ENCODE results near the gene E4F1.
A peak's percentile ranks its signal among the peaks of the same experiment; 100 is the strongest.

The E4F1 gene, protein sequence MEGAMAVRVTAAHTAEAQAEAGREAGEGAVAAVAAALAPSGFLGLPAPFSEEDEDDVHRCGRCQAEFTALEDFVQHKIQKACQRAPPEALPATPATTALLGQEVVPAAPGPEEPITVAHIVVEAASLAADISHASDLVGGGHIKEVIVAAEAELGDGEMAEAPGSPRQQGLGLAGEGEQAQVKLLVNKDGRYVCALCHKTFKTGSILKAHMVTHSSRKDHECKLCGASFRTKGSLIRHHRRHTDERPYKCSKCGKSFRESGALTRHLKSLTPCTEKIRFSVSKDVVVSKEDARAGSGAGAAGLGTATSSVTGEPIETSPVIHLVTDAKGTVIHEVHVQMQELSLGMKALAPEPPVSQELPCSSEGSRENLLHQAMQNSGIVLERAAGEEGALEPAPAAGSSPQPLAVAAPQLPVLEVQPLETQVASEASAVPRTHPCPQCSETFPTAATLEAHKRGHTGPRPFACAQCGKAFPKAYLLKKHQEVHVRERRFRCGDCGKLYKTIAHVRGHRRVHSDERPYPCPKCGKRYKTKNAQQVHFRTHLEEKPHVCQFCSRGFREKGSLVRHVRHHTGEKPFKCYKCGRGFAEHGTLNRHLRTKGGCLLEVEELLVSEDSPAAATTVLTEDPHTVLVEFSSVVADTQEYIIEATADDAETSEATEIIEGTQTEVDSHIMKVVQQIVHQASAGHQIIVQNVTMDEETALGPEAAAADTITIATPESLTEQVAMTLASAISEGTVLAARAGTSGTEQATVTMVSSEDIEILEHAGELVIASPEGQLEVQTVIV

DNA sequence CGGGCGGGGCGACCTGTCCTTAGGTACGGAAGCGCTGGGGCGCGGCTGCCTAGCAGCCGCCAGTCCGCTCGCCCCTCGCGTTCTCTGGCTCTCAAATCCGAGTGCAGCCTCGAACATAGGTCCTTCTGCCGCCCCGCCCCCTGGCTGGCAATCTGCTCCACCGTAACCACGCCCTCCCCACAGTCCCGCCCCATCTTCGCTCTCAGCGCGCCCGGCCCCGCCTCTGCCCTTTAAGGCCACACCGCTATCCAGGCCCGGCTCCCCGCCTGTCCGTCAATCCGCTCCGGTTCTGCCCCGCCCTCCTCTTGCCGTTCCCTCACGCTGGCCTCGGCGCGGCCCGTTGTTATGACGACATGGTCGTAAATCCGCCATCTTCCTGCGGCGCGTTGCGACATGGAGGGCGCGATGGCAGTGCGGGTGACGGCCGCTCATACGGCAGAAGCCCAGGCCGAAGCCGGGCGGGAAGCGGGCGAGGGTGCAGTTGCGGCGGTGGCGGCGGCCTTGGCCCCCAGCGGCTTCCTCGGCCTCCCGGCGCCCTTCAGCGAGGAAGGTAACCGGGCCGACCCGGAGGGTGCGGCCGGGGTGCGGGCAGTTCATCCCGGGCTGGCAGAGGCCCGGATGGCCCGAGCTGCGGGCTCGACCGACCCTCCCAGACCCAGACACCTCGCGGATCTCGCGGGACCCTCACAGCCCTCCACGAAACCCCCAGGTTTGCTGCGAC lies at the start of gene E4F1:
Gene E4F1 (plus strand): TSS at position 371 of the 721 bp plus-strand sequence. CDS start 23 bp downstream, at position 394.
- DNase-seq = peak; percentile 100

GRCh38 chr16:2173916-2174315 lies 49.5 kb upstream of the E4F1 start:
- DNase-seq = no peak

DNA sequence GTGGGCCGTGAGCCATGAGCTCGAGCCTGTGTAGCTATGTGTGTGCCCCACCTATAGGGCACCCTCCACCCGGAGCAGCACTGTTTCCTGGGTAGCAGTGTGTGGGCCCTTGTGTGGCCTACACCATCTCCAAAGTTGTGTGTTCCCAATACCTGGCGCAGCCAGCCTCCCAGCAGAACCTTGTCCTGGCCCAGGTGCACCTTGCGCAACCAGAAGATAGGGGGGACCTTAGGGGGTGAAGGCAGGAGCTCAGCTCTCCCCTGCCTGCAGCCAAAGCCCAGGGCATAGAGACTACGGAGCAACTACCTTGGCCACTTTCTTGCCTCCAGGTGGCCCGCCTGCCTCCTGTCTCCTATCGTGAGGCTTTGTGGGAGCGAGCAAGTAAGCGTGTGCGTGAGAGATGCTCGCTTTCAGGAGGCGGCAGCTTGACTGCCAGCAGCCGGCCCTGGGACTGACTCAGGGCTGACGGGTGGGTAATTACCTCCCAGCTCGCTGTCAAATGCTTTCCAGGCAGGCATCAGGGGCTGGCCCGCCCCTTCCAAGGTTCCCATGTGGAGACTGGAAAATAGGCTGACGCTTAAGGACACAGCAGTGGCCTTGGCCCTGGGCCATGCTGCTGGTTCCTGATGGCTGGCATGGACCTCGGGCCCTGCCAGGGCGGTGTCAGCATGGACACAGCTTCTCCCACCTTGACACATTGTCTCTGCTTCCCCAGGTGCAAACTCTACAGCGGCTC lies 48.8 kb upstream of the E4F1 start:
- DNase-seq = no peak

DNA sequence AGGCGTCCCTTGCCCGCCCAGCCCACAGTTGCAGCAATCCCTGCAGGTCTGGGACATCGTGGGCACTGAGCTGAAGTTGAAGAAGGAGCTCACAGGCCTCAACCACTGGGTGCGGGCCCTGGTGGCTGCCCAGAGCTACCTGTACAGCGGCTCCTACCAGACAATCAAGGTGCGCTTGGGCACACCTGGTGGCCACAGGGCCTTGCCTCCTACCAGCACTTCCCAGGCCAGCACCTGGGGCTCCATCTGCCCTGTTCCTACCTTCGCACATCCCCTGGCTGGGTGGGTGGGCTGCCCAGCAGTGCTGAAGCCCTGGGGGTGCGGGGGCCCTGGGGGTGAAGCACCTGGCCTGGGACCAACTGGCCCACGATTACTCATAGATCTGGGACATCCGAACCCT lies 47.9 kb upstream of the E4F1 start:
- DNase-seq = no peak

DNA sequence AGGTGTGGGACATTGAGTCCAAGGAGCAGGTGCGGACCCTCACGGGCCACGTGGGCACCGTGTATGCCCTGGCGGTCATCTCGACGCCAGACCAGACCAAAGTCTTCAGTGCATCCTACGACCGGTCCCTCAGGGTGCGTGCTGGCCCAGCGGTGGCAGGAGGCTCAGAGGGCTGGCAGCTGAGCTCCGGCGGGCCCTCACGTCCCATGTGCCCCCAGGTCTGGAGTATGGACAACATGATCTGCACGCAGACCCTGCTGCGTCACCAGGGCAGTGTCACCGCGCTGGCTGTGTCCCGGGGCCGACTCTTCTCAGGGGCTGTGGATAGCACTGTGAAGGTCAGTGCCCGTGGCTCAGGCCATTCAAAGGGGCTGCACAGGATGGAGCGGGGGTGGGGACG lies 47.3 kb upstream of the E4F1 start:
- no peak for DNase-seq

- DNase-seq = no peak
Measured at GRCh38 chr16:2177101-2177500, 46.3 kb upstream of the E4F1 start.

GRCh38 chr16:2177561-2177960 lies 45.8 kb upstream of the E4F1 start:
- no peak for DNase-seq

GRCh38 chr16:2178321-2179106 lies 44.9 kb upstream of the E4F1 start:
- DNase-seq = peak; percentile 52

DNA sequence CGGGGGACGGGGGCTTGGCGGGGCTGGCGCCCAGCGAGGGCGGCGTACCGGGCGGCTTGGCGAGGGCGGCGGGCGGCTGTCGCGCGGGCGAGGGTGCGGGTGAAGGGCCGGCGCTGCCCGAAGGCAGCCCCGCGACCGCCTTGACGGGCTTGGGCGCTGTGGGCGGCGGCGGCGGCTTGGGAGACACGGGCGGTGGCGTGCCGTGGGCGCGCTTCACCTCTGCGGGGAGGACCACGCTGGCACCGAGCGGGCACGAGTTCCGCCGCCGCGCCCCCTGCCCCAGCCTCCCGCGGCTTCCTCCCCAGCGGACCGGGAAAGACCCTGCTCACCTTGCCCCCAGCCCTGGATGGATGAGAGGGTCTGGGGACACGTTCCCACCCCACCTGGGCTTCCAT lies 44.3 kb upstream of the E4F1 start:
- DNase-seq = no peak

DNA sequence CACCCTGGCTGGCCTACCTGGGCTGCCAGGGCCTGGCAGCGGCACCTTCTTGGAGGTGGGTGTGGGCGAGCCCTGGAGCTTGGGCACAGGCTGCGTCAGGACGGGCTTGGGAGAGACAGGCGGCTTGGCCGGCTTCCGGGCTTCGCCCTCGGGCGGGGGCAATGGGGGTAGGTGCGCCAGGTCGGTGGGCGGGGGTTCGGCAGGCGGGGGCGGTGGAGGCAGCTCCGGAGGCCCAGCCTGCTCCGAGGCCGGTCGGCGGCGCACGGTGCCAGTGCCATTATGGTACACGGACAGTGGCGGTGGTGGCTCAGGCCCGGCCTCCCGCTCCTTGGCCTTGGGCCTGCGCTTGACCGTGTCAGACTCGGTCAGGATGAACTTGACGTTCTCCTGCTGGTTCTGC lies 43.8 kb upstream of the E4F1 start:
- DNase-seq = no peak

DNA sequence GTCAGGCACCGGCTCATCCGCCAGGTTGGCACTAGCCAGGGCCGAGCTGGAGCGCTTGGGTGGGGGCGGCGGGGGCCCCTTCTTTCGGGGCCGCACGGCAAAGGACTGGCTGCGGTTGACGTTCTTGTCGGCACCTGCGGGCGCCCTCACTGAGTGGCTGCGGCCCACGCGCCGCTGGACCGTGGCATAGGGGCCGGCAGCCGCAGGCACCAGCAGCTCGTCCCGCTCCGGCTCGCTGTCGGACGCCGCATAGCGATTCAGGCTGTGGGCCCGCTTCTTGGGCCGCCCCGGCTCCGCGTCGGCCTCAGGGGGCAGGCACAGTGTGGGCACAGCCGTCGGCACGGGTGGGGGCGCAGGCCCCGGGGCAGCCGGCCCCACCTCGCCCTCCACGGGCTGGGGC lies 42.9 kb upstream of the E4F1 start:
- DNase-seq = no peak

DNA sequence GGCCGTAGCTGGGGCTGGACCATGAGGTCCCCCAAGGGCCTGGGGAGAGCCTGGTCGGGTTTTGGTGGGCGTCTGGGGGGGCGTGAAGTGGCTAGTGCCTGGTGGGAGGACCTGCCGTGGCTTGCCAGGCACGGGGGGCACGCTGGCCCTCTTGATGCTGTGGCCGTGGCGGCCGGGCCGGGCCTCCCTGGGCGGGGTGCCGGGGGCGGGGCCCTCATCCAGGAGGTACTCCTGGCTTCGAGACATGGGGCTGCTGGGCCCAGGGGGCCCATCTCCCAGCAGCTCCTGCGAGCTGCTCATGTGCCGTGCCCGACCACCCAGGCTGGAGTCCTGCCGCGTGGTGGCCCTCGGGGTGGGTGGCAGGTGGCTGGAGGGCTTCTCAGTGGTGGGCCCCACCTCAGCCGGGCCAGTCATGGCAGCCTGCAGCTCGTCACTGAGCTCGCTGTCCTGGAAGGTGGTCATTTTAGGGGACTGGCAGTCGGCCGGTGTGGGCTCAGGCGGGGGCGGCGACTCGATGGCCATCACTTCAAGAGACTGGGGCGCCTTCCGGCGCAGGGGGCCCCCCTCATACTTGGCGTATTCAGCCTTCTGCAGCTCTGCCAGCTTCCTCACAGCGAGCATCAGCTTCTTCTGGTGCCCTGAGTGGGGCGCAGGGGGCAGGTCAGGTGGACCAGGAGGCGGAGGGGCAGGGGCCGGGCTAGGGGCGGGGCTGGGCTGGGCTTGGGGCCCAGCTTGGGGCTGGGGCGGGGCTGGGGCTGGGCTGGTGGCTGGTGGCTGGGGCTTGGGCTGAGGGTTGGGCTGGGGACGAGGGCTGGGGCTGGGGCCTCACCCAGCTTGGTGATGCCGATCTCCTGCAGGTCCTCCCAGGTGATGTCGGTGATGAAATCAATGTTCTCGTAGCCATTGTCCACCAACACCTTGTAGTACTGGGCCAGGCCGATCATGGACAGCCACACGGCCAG lies 42.1 kb upstream of the E4F1 start:
- no peak for DNase-seq

DNA sequence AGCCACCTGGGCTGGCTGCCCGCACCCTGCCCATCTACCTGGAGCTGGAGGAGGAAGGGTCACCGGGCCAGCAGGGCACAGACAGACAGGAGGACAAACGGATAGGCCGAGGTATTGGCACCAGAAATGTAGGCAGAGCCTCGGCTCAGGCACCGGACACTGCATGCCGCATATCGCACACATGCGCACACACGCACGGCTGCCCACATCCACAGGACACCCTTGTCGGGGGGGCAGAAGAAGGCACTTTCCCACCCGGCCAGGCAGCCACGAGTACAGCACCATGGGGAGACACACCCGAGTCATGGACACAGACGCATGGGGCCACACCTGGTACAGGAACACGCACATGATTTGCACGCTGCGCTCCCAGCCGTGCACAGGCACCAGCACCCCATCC lies 41.4 kb upstream of the E4F1 start:
- no peak for DNase-seq

- DNase-seq = no peak
Measured at GRCh38 chr16:2183671-2184070, 39.7 kb upstream of the E4F1 start.

DNA sequence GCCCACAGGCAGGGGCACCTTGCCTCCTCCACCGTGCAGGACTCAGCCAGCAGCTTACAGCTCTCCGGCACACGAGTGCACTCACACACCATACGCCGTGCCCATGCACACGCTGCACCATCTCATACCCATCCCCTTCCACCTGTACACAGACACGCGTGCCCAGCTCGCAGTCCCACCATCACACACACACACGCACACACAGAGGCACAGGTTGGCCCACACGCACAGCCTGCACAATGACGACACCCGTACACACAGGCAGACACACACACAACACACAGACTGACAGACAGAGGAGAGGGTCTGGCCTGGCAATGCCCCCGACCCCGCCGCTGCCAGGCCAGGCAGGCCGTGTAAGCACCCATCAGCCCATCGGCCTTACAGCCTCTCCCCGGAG lies 39.0 kb upstream of the E4F1 start:
- no peak for DNase-seq

DNA sequence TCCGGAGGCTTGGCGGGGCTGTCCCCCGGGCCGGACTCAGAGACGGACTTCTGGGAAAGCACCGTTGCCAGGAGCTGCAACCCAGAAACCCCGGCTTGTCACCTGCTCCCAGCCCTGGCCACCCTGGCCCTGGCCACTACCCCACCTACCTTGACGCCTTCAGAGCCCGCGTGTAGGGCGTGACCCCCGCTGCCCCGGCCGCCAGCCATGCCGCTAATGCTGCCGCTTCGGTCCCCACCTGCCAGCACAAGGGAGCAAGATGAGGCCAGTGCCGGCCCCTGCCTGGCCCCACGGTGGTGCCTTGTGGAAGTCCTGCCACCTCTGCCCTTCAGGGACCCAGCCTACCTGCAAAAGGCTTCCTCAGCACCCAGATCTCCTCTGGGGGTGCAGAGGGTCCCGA lies 38.4 kb upstream of the E4F1 start:
- no peak for DNase-seq

DNA sequence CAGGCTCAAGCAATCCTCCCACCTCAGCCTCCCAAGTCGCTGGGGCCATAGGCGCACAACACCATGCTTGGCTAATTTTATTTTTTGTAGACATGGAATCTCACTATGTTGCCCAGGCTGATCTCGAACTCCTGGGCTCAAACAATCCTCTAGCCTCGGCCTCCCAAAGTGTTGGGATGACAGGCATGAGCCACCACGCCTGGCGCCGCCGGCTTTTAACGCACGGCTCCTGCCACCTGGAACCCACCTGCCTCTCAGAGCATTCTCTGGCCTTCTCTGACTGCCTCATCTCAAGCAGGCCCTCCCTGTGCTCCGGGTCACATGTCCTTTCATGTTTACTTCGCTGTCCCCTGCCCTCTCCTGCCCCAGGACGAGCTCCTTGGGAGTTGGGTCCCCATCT lies 37.3 kb upstream of the E4F1 start:
- DNase-seq = no peak

GRCh38 chr16:2186505-2186904 lies 36.9 kb upstream of the E4F1 start:
- no peak for DNase-seq

DNA sequence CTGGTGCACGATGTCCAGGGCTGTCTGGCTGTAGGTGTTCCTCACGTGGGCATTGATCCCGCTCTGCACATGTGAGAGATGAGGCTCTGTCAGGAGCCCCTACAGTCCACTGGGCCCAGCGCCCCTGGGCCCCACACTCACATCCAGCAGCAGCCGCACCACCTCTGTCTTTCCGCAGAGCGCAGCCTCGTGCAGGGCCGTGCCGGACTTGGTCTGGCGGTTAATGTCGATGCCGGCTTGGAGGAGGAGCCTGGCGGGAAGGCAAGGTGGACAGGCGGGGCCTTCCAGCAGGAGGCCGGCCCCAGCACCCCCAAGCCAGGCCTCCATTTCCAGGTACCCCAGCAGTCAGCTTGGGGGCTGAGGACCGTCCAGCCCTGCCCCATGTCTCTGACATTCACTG lies 36.2 kb upstream of the E4F1 start:
- DNase-seq = no peak

DNA sequence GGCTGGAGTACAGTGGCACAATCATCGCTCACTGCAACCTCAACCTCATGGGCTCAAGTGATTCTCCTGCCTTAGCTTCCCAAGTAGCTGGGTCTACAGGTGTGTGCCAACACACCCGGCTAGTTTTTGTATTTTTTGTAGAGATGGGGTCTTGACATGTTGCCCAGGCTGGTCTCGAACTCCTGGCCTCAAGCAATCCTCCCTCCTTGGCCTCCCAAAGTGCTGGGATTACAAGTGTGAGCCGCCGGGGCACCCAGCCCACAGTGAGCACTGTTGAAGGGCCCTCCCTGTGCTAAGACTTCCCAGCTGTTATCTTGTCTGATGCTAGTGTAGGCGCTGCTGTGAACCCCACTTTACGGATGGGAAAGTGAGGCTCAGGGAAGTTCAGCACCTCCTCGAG lies 35.0 kb upstream of the E4F1 start:
- DNase-seq = no peak
